Posterior cingulate gyrus (tissue), 11 donors: Measurements from ENCODE around the gene PTGIR.

ENCODE experiments used
- DNase-seq, 10 donors: peaks; one replicate each; pipeline versions ENCODE4 v3.0.0 to v3.0.0-alpha.2; 2020 to 2021; ENCODE audit warnings: mixed read lengths in 3 of 10
- intact Hi-C: fragments of 100-400 bp; cut with DNase I; formaldehyde crosslinking; loops from one replicate; pipeline ENCODE4 v1.15.1; 2023

Gene PTGIR

DNA sequence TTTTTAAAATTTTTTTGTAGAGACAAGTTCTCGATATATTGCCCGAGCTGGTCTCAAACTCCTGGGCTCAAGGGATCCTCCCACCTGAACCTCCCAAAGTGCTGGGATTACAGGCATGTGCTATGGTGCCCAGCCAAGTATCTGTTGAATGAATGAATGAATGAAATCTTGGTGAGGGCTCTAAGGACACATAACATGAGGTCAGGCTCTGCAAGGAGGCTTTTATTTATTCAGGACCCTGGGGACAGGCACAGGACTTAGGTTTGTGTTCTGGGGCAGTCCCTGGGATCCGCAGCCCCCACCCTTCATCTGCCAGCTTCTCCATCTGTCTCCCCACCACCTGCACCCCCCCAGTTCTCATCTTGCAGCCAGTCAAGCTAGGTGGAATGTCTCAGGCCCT is 4.6 kb downstream of the PTGIR start:
- intact Hi-C loops = no loop called here
- DNase-seq = peak in 1 of 10 donors; percentile 7

DNA sequence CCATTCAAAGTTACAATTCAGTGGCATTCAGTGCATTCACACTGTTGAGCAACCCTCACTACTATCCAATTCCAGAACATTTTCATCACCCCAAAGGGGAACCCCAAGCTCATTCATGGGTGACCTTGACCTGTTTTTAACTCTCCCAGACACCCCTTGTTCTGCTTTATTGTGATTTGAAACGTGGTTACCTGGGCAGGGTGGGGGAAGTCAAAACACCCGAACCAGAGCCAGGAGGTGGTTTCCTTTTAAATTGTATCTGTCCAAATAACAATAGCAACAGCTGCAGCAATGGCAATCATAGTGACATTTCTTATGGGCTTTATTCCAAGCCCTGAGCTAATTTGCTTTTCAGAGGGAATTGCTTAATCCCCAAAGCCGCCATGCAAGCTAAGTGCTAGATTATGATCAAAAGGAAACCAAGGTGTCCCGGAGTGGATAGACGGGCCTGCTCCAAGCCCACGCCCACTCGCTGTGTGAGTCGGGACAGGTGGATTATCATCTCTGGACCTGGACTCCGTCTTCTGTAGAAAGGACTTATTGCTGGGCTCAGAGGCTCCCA is 6.1 kb downstream of the PTGIR start:
- peak in 1 of 10 donors; percentile 25 for DNase-seq

DNA sequence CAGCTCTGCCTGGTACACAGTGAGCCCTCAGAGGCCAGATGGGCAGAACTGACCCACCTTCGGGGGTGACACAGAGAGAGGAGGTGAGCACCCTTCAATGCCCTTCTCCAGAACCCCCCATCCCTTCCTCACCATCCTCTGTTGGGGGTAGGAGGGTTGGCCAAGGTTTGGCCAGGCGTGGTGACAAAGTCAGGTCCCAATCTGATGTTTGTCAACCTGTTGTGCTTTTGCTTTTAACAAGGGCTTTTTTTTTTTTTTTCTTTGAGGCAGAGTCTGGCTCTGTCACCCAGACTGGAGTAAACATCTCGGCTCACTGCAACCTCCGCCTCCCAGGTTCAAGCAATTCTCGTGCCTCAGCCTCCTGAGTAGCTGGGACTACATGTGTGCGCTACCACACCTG is 7.3 kb downstream of the PTGIR start:
- peak in 1 of 10 donors; percentile 31 for DNase-seq
- intact Hi-C loops = no loop called here

More for the DNA sequence above, 6.1 kb downstream of the PTGIR start:
- intact Hi-C loops = no loop called here

DNA sequence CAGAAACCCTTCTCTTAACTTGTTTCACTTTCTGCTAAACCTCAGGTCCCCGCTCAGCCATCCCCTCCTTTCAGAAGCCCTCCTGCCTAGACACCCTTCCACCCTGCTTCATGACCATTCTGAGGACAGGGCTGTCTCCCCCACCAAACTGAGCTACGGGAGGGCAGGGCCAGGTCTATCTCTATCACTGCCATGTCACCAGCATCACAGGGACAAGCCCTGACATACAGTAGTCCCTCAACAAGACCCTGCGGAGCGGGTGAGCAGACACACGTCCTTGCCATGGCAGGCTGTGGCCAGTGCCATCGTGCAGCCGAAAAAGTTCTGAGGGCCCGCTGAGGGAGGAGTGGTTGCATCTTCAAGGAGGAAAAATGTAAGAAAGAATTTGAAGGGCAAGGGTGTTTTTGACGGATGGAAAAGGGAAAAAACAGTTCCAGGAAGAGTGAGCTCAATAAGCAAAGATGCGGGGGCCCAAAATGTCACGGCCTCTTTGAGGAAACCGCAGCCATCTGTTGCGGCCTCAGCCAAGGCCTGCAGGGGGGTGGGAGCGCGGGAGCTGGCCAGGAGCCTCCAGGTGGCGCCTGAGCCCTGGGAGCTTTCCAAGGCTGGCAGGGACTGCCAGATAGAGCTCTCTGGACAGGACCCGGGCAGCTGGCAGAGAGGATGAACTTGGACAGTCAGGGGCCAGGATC is 8.1 kb downstream of the PTGIR start:
- peak in 4 of 10 donors; percentile 20 to 70 (median 31) for DNase-seq
- intact Hi-C loops = no loop called here

DNA sequence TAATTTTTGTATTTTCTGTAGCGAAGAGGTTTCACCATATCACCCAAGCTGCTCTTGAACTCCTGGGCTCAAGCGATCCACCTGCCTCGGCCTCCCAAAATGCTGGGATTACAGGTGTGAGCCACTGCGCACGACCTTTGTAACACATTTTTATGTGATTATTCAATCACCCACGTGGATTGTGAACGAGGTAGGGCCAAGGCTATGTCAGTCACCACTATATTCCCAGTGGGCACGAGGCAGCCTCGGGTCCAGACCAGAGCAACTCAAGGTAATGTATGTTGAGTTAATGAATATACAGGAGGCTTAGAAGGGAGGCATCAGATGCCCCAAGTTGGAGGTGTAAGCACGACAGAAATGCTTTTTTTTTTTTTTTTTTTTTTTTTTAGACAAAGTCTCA is 8.9 kb downstream of the PTGIR start:
- peak in 2 of 10 donors; percentile 15 to 54 for DNase-seq
- intact Hi-C loops = no loop called here

DNA sequence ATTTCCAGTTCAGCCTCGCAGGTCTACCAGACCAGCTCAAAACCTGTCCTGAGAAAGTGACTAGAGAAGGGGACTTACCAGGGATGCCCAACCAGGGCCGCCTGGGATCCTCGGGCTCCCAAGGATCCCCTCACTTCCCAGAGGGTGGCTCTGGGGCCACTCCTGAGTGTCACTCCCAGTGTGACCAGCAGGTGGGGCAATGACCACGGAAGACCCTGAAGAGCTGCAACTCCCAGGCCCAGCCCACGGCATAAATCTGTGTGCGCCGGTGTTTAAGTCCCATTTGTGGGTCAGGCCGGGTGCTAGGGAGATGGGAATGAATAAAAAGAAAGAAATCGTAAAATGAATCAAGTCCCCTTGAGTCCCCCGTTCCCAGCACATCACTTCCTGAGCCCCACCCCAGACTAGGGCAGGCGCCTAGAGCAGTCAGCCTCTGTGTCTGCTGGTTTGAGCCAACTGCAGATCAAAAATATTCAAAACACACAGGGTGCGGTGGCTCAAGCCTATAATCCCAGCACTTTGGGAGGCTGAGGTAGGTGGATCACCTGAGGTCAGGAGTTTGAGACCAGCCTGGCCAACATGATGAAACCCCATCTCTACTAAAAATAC is 10.7 kb downstream of the PTGIR start:
- DNase-seq = peak; percentile 80 to 98 (median 90)
- intact Hi-C loops = loop anchor here (1.0 kb wide), 1 partner anchor 48 kb away; no protein-coding TSS in a partner anchor

DNA sequence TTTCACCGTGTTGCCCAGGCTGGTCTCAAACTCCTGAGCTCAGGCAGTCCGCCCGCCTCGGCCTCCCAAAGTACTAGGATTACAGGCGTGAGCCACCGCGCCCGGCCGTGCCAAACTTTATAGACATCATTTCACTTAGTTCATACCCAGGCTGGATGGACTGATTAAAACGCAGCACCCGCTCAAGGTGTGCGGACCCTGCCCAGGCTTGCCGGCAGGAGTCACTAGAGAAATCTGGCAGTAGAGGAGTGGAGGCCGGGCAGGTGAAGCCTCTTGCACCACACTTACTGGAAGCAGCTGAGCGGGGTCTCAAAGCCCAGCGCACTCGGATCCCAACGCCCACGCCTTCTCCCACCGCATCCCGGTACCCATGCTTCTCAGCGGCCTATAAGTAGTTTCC is 11.4 kb downstream of the PTGIR start:
- DNase-seq = peak in 2 of 10 donors; percentile 51 to 68
- intact Hi-C loops = no loop called here

DNA sequence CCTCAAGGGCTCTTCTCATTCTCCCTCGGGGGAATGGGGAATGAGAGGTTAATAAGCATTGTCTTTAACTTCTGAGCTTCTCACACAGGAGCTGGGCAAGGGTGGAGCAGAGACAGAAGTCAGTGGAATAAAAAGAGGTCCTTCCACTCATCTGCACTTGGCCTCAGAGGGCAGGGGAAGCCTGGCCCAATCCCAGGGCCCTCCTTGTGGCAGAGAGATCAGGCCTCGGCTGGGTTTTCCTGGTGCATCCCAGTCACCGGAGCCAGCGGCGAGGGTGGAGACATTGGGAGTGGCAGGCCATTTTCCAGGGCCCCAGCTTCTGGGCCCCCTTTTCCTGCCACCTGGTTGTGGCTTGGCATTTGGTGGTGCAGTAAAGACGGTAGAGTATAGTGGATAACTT is 13.1 kb downstream of the PTGIR start:
- intact Hi-C loops = no loop called here
- peak in 2 of 10 donors; percentile 45 to 57 for DNase-seq

DNA sequence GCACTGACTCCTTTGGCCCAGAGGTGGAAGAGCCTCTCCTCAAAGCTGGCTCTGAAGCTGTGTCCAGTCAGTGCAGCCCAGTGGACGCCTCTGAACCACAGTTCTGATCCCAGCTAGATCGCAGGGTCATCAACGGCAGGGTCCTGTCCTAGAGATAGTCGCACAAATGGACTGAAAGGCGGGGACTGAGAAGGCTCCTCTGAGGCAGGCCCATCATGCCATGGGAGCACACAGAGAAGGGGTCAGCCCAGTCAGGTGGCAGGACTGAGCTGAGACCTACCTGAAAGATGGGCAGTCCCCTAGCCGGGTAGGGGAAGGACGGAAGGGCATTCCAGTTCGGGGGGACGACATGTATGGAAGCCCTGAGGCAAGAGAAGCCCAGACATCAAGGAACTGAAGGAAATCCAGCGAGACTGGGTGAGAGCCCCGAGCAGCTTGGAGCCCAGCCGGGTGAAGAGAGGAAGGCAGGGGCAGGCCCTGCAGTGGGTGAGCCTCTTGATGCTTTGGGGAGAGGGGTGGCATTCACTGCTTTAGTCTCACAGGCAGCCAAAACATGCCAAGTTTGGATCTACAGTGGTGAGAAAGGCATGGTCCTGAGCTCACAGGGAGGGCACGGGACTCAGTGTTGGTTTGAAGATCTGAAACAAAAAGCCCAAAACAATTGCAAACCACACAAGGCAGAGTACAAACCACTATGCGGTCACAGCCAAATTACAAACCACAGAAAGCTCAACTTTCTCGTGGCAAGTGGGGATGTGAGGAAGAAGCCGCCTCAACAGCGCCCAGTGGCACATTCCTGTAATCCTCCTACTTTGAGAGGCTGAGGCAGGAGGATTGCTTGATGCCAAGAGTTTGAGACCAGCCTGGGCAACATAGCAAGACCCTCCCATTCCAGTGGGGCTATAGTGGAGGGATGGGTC is 13.8 kb downstream of the PTGIR start:
- DNase-seq = peak in 2 of 10 donors; percentile 62 to 80
- intact Hi-C loops = no loop called here

DNA sequence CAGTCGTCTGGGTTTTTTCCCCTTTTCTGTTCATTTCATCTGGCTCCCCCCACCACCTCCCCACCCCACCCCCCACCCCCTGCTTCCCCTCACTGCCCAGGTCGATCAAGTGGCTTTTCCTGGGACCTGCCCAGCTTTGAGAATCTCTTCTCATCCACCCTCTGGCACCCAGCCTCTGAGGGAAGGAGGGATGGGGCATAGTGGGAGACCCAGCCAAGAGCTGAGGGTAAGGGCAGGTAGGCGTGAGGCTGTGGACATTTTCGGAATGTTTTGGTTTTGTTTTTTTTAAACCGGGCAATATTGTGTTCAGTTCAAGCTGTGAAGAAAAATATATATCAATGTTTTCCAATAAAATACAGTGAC is 14.5 kb downstream of the PTGIR start:
- intact Hi-C loops = no loop called here
- DNase-seq = no peak

DNA sequence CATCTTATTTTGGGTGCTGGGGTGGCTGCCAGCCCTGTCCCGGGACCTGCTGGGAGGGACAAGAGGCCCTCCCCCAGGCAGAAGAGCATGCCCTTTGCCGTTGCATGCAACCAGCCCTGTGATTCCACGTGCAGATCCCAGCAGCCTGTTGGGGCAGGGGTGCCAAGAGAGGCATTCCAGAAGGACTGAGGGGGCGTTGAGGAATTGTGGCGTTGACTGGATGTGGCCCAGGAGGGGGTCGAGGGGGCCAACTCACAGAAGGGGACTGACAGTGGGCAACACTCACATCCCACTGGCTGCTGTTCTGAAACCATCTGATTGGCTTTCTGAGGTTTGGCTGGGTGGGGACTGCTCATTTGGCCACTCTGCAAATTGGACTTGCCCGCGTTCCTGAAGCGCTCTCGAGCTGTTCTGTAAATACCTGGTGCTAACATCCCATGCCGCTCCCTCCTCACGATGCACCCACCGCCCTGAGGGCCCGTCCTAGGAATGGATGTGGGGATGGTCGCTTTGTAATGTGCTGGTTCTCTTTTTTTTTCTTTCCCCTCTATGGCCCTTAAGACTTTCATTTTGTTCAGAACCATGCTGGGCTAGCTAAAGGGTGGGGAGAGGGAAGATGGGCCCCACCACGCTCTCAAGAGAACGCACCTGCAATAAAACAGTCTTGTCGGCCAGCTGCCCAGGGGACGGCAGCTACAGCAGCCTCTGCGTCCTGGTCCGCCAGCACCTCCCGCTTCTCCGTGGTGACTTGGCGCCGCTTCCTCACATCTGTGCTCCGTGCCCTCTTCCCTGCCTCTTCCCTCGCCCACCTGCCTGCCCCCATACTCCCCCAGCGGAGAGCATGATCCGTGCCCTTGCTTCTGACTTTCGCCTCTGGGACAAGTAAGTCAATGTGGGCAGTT is 15.1 kb downstream of the PTGIR start:
- peak in 2 of 10 donors; percentile 75 to 77 for DNase-seq
- intact Hi-C loops = no loop called here

DNA sequence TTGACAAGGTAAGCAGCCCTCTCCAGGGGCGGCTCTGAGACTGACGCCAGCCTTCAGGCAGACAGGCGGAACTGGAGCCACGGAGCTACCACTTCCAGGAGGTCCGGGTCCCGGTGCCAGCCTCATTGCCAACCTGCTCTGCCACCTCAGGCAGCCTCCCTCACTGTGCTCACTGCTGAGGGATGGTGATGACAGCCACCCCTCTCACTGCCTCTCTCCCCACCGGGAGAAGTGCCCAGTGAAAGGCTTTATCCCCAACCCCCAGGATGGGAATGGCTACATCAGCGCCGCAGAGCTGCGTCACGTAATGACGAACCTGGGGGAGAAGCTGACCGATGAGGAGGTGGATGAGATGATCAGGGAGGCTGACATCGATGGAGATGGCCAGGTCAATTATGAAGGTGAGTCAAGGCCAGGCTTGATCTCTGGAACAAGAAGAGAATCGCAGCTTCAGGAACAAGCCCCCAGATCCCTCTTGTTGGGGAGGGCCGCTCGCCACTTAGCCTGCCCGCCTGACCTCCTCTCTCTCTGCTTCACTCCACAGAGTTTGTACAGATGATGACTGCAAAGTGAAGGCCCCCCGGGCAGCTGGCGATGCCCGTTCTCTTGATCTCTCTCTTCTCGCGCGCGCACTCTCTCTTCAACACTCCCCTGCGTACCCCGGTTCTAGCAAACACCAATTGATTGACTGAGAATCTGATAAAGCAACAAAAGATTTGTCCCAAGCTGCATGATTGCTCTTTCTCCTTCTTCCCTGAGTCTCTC is 16.1 kb downstream of the PTGIR start:
- peak in 2 of 10 donors; percentile 78 to 79 for DNase-seq
- intact Hi-C loops = no loop called here

DNA sequence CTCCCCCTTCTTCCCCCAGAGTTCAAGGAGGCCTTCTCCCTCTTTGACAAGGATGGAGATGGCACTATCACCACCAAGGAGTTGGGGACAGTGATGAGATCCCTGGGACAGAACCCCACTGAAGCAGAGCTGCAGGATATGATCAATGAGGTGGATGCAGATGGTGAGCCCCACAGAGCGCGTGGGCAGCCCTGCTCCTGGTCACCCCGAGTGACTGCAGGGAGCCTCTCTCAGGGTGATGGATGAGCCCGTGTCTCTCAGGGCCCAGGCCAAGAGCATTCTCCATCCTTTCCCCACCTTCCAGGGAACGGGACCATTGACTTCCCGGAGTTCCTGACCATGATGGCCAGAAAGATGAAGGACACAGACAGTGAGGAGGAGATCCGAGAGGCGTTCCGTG is 16.7 kb downstream of the PTGIR start:
- intact Hi-C loops = no loop called here
- DNase-seq = peak in 1 of 10 donors; percentile 62

DNA sequence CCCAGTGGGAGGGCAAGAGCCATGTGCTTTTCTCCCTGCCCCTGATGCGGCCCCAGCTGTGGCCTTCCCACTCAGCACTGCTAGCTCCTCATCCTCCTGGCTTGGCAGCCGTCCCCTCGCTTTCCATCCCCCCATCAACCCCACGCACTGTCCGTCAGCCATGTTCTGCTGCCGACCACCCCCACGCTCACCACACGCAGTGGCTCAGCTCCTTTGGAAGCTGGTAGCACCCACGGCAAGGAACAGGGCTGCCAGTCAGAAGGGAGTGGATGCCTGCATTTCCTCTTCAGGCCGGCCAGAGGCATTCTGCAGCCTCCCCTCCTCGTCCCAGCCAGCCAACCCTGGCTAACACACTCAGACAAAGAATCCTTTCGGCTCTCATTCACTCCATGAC is 17.4 kb downstream of the PTGIR start:
- DNase-seq = peak in 8 of 10 donors; percentile 38 to 93 (median 66)
- intact Hi-C loops = no loop called here

DNA sequence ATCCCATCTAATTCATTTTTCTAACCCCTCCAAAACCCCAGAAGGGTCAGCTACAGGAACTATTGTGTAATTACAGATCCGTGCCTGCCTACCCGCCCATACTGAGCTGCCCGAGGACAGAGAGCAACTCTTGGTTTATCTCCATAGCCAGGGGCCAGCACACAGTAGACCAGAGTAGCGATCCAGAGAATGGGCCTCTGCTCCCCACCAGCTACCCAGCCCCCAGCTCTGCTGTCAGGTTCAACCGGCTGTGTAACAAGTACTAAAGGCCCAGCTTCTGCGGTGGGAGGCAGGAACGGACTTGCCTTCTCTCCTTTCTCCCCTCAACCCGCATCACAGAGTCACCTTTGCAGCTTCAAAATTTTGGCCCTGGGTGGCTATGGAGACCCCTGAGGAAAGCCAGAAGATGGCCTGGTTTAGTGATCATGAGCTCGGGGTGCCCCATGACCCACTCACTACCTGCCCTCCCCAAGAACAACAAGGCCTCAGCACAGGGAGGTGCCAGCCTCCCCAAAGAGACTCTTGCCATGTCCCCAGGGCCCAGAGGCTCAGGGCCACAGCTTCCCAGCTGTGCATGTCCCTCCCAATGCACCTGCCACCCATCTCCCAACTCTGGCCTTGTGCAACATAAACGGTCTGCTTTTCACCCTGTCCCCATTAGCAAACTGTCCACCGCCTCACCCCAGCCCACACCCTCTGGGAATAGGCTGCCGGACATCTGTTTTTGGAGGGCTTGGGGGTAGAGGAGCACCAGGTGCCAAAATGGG is 18.0 kb downstream of the PTGIR start:
- intact Hi-C loops = no loop called here
- peak in 3 of 10 donors; percentile 26 to 68 (median 41) for DNase-seq

DNA sequence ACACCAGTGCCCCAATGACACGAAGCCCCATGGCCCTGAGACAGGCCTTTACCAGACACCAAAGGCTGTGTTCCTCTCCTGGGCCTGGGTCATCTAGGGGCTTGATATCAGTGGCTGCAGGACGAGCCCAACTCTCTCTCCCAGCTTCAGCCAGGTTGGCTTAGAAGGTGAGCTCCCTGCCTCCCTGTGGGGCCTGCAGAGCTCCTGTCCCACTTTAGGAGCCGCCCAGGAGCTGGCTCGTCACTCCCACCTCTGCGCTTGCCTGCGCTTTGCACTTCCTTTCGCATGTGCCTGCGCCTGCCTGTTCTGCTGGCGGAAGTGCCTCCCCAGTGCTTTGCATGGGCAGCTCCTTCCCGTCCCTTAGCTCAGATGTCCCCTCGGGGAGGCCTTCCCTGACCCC is 18.9 kb downstream of the PTGIR start:
- DNase-seq = peak in 4 of 10 donors; percentile 49 to 91 (median 78)
- intact Hi-C loops = no loop called here

DNA sequence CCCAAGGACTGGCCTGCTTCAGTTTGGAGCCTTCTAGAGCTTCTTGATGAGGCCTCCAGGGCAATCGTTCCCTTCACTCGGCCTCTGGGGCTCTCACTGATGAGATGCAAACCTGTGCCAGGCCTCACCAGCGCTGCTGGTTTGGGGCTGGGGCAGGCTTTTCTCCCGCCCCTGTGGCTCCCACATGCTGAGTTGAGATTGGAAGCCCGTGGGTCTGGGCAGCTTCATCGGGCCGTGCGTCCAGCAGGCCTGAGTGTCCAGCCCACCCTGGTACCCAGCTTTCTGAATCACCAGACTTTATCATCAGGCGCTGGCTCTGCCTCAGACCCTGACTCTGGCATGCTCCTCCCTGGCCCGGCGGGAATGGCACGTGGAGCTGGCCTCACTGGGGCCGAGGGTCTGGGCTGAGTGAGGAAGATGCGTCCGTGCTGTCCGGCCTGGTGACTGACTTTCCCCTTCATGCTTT is 19.5 kb downstream of the PTGIR start:
- peak in 3 of 10 donors; percentile 23 to 75 (median 57) for DNase-seq

DNA sequence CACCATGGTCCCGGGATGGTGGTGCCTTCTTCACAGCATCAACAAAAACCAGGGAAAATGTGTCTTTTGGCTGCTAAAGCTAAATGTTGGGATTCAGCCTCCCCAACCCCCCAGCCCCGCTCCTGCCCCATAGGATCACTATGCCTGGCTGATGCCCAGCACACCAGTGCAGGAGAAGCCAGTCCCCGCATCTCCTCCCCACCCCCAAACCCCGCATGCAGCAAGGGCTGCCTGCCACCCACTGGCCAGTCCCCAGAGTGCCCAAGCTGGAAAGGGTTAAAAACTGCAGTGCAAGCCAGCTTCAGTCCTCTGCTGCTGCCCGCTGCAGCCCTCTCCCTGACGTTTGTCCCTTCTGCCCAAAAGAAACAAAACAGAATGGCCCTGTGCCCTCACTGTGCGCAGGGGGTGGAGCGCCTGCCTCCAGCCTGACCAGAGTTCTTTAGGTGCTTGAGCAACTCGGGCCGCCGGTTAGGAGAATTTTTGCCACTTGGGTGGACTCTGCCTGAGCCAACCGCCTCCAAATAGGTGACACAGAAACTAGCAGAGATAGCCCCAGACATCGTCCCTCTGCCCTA is 20.0 kb downstream of the PTGIR start:
- DNase-seq = peak in 5 of 10 donors; percentile 32 to 83 (median 58)
- intact Hi-C loops = no loop called here

More for the DNA sequence above, 19.5 kb downstream of the PTGIR start:
- intact Hi-C loops = no loop called here
